ENCODE data around the gene LZTS2. TPM values are rescaled to one million over a fixed set of nuclear protein-coding genes. Genes with fewer than 3 reads are reported as not detected.

Gene LZTS2
- total and polyA plus RNA-seq, 9 donors: 35.6 to 72.0 (median 62.9) TPM

DNA sequence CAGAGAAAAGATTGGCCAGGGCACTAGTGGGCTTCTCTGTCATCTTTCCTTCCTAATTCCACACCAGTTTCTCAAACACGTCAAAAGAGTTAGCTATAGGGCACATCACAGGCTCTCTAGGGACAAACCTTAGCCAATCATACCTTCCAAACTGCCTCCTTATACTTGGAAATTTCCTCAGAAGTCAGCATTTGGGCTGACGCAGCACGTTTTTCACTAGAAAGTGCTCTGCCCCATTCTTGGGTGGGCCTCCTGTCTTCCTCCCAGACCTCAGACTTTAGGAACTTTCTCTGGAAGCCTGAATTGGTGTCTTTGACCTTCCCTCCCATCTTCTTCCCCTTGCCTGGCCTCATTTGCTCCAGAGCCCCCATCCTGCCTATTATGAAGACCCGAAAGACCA, 42.5 kb downstream of the LZTS2 start:
- no peak for DNase-seq
- Histone ChIP-seq H3K27me3 (ENCODE audit: control insufficient read depth, insufficient read depth, low read length) (peaks cover 21% of the 10 kb centered on the region), H3K4me1 (ENCODE audit: control insufficient read depth, insufficient read depth, low read length) (peaks cover 28% of the 10 kb centered on the region), H3K4me3 (ENCODE audit: low read length) (peak overlapping the region; percentile 69), H3K9me3 (replicated peaks; ENCODE audit: control insufficient read depth, low read depth, low read length) (no peaks in the 10 kb centered on the region), H3K36me3 (ENCODE audit: control insufficient read depth, insufficient read depth, low read length) (peaks cover 26% of the 10 kb centered on the region), H3K27ac (ENCODE audit: low read length) (peak overlapping the region; percentile 95)
- WGBS (ENCODE audit: insufficient coverage): 61% methylated on average over 3 of the region's 4 CpGs

DNA sequence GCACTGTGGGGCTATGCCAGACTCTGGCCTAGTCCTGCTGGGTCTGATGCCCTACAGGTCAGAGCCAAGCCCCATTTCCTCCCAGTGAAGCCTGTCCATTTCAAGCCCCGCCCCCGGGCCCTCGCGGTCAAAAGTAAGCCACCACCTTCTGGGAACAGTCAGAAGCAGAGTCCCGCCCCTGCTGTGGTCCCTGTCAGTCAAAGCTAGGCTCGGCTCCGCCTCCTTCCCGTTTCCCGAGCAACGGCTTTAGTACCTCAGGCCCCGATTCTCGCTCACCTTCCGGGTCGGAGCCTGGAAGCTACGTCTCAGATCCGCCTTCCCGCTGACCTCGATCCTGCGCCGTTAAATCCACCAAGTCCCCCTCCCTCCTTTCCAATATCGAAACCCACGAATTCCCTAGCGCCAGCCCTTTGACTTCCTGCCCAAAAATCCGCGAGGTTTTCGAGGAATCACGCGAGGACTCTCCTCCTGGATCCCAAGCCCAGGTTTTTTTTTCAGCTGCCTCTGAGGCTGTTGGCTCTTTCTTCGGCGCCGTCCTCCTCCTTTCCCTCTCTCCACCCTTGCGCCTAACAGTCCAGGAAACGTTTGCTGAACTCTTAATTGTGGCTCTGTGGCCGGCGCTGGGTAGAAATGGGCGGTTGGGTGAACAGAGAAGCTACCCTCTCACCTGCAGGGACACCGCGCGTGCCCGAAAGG, 43.2 kb downstream of the LZTS2 start:
- Histone ChIP-seq H3K4me1 (ENCODE audit: control insufficient read depth, insufficient read depth, low read length) (peaks cover 33% of the 10 kb centered on the region), H3K9me3 (replicated peaks; ENCODE audit: control insufficient read depth, low read depth, low read length) (no peaks in the 10 kb centered on the region), H3K36me3 (ENCODE audit: control insufficient read depth, insufficient read depth, low read length) (peaks cover 19% of the 10 kb centered on the region), H3K27me3 (ENCODE audit: control insufficient read depth, insufficient read depth, low read length) (peaks cover 28% of the 10 kb centered on the region), H3K27ac (ENCODE audit: low read length) (peak overlapping the region; percentile 95), H3K4me3 (ENCODE audit: low read length) (peak overlapping the region; percentile 69)
- DNase-seq: peak; percentile 98
- WGBS (ENCODE audit: insufficient coverage): under 1% methylated on average over 28 of the region's 40 CpGs

DNA sequence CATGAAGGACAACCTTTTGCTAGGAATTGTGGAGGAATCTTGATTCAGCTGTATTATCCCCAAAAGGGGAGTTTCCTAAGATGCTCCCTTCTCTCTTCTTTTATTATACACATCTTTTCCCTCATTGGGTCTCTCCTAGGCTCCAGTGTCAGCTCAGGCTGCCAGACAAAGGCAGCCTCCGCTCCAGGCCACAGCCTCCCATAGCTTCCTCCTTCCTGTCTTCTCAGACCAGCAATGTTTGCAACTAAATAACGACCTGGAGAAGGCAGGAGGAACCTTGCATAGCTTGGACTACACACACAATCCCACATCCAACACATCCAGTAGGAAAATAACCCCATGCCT, 43.7 kb downstream of the LZTS2 start:
- peaks cover 33% of the 10 kb centered on the region for H3K4me1 ChIP-seq (ENCODE audit: control insufficient read depth, insufficient read depth, low read length)
- WGBS (ENCODE audit: insufficient coverage): 23% methylated on average over 1 of the region's 2 CpGs
- H3K9me3 ChIP-seq (replicated peaks; ENCODE audit: control insufficient read depth, low read depth, low read length): no peaks in the 10 kb centered on the region
- H3K36me3 ChIP-seq (ENCODE audit: control insufficient read depth, insufficient read depth, low read length): peaks cover 13% of the 10 kb centered on the region
- peak overlapping the region; percentile 95 for H3K27ac ChIP-seq (ENCODE audit: low read length)
- DNase-seq: no peak
- H3K4me3 ChIP-seq (ENCODE audit: low read length): peak overlapping the region; percentile 69
- H3K27me3 ChIP-seq (ENCODE audit: control insufficient read depth, insufficient read depth, low read length): peaks cover 33% of the 10 kb centered on the region

DNA sequence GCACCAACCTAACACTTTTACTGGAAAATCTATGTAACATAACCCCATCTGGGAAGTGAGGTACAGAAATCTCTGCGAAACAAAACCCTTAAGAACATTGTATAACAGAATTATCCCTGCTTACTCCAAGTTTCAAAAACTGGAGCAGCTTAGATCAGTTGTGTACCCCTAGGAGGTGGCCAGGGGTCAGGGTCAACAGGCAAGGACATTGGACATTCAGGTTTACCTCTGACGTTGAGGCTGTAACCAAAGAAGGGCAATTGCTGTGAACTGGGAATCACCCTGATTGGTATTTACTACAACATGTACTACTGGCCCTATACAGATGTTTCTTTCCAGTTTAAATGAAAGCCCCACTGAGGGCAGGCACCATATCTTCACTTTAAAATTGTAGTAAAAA, 44.5 kb downstream of the LZTS2 start:
- 71% methylated on average over 1 of the region's 2 CpGs for WGBS (ENCODE audit: insufficient coverage)
- DNase-seq: no peak

DNA sequence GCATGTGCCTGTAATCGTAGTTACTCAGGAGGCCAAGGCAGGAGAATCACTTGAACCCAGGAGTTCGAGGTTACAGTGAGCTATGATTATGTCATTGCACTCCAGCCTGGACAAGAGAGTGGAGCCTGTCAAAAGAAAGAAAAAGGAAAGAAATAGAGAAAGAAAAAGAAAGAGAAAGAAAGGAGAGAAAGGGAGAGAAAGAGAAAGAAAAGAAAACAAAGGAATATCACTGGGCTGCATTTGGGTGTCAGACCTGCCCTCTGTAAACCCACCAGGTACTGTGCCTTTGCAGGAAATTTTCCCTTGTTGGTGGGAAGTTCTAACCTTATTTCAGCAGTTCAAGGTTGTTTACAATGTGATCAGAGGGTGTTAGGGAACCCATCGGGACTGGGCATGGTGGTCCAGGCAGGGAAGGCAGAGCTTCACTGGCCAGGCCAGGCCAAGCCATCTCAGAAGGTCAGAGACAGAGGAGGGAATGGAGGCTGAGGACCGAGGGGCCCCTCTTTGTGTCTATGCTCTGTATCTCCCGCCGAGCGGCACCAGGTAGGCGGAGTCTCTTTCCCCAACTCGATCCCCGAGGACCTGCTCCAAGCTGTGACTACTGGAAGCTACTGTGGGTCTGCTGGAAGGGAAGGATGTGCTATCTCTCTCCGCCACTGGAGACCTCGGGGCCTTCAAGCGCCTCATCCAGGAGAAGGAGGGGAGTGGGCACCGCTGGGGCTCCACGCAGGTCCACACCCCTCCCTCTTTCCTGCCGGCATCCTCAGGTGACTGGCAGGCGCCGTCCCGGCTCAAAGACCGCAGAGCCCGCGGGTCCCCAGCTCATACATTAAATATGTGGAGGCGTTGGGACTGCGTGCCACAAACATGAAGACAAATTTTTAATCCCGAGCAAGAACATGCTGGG, 47.0 kb downstream of the LZTS2 start:
- peaks cover 34% of the 10 kb centered on the region for H3K4me1 ChIP-seq (ENCODE audit: control insufficient read depth, insufficient read depth, low read length)
- DNase-seq: no peak
- no peak overlapping the region for H3K4me3 ChIP-seq (ENCODE audit: low read length)
- H3K9me3 ChIP-seq (replicated peaks; ENCODE audit: control insufficient read depth, low read depth, low read length): no peaks in the 10 kb centered on the region
- H3K27me3 ChIP-seq (ENCODE audit: control insufficient read depth, insufficient read depth, low read length): peaks cover 64% of the 10 kb centered on the region
- H3K36me3 ChIP-seq (ENCODE audit: control insufficient read depth, insufficient read depth, low read length): no peaks in the 10 kb centered on the region
- 19% methylated on average over 20 of the region's 25 CpGs for WGBS (ENCODE audit: insufficient coverage)
- H3K27ac ChIP-seq (ENCODE audit: low read length): no peak overlapping the region

More for the DNA sequence above, 44.5 kb downstream of the LZTS2 start:
- peaks cover 41% of the 10 kb centered on the region for H3K27me3 ChIP-seq (ENCODE audit: control insufficient read depth, insufficient read depth, low read length)
- H3K9me3 ChIP-seq (replicated peaks; ENCODE audit: control insufficient read depth, low read depth, low read length): no peaks in the 10 kb centered on the region
- H3K4me3 ChIP-seq (ENCODE audit: low read length): no peak overlapping the region
- no peak overlapping the region for H3K27ac ChIP-seq (ENCODE audit: low read length)
- H3K4me1 ChIP-seq (ENCODE audit: control insufficient read depth, insufficient read depth, low read length): peaks cover 33% of the 10 kb centered on the region
- peaks cover 6% of the 10 kb centered on the region for H3K36me3 ChIP-seq (ENCODE audit: control insufficient read depth, insufficient read depth, low read length)

DNA sequence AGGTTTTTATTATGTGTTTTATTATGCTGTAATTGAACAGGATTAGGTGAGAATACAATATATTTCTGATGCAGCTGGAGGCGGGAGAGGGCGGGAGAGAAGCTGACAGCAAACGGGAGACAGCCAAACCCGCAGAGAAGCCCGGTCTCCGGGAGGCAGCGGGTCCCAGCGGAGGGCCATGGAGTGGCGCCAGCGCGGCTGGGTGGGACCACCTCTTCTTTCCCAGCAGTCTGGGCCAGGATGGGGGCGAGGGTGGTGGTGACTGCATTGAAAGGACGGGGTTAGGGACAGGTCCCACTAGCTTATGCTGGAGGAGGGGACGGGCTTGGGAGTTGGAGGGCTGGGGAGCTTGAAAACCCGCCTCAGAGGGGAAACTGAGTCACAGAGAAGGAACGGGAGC, 47.7 kb downstream of the LZTS2 start:
- peaks cover 64% of the 10 kb centered on the region for H3K27me3 ChIP-seq (ENCODE audit: control insufficient read depth, insufficient read depth, low read length)
- WGBS (ENCODE audit: insufficient coverage): 12% methylated on average over 13 of the region's 16 CpGs
- H3K27ac ChIP-seq (ENCODE audit: low read length): no peak overlapping the region
- peaks cover 27% of the 10 kb centered on the region for H3K4me1 ChIP-seq (ENCODE audit: control insufficient read depth, insufficient read depth, low read length)
- no peak for DNase-seq
- H3K9me3 ChIP-seq (replicated peaks; ENCODE audit: control insufficient read depth, low read depth, low read length): no peaks in the 10 kb centered on the region
- H3K4me3 ChIP-seq (ENCODE audit: low read length): no peak overlapping the region
- H3K36me3 ChIP-seq (ENCODE audit: control insufficient read depth, insufficient read depth, low read length): no peaks in the 10 kb centered on the region

DNA sequence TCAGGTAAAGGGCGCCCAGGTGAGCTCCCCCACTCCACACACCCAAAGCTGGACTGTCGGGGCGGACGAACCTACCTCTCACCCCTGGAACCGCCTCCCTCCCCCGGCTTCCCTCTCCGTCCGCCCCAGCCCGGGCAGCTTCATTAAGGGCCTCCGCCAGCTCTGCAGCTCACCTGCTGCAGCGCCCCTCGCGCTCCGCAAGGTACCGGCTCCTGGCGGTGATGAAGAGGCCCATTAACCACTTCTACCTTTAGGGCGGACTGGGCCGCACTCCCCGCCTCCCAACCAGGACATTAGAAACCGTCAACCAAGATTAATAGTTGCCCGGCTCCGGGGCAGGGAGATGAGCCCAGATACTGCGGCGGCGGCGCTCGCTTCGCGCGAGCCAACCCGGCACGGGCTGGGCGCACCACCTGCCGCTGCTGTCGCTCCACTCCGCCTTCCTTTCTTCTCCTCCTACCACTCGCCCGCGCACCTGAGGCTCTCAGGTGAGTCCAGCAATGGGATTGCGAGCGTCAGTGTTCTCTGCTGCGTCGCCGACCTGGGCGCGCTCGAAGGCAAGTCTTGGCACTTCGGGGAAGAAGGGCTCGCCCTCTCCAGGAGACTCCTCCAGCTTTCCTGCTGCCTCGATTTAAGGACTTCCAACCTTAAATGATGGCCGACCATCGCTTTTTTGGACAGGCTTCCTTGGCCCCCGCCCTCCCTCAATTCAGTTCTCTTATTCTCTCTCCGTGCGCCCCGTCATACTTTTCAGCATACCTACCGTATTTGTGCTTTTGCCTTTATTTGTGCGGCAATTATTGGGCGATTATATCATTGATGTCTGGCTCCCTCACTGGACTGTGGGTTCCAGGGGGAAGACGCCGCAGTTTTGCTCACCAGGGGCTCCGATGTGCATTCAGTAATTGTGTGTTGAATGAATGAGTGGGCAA, 48.6 kb downstream of the LZTS2 start:
- peaks cover 64% of the 10 kb centered on the region for H3K27me3 ChIP-seq (ENCODE audit: control insufficient read depth, insufficient read depth, low read length)
- WGBS (ENCODE audit: insufficient coverage): 8% methylated on average over 55 of the region's 62 CpGs

DNA sequence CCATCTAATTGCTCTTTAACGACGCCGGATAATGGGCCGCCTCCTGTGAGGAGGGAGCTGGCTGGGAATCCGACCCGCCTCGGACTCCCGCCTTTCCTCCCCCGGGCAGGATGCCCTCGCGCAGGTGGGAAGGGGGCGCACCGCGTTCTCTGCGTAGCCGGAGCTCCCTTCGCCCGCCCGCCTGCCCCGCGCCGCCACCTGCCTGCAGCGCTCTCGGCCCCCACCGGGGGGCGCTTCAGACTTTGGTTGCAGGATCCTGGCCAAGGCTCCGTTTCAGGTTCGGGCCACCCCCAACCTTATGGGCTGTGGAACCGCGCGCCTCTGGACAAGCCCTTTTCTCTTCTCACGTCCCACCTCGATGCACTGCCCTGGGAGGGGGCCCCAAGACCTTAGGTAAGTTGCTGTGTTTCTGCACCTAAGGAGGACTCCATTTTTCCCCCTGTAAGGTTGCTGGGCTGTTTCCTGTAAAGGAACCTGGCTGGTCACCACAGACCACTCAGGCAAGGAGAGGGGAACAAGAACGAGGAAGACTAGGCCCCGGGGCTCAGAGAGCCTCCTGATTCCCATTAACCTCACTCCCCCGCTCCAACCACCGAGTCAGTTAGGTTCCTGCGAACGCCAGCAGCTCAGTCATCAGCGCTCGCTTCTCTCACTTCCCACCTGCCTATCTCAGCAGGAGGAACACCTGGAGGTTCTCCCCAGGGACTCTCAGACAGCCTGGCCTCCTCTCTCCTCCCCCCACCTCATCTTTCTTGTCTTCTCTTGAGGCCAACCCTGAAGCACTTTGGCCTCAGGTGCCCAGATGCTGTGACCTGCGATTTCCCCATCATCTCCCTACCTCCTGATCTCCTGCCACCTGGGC, 50.8 kb downstream of the LZTS2 start:
- Histone ChIP-seq H3K9me3 (replicated peaks; ENCODE audit: control insufficient read depth, low read depth, low read length) (no peaks in the 10 kb centered on the region), H3K36me3 (ENCODE audit: control insufficient read depth, insufficient read depth, low read length) (no peaks in the 10 kb centered on the region), H3K27ac (ENCODE audit: low read length) (no peak overlapping the region), H3K4me1 (ENCODE audit: control insufficient read depth, insufficient read depth, low read length) (peaks cover 17% of the 10 kb centered on the region), H3K27me3 (ENCODE audit: control insufficient read depth, insufficient read depth, low read length) (peaks cover 58% of the 10 kb centered on the region), H3K4me3 (ENCODE audit: low read length) (no peak overlapping the region)
- no peak for DNase-seq
- 8% methylated on average over 31 of the region's 42 CpGs for WGBS (ENCODE audit: insufficient coverage)

More for the DNA sequence above, 48.6 kb downstream of the LZTS2 start:
- Histone ChIP-seq H3K27ac (ENCODE audit: low read length) (no peak overlapping the region), H3K4me1 (ENCODE audit: control insufficient read depth, insufficient read depth, low read length) (peaks cover 20% of the 10 kb centered on the region), H3K4me3 (ENCODE audit: low read length) (no peak overlapping the region), H3K9me3 (replicated peaks; ENCODE audit: control insufficient read depth, low read depth, low read length) (no peaks in the 10 kb centered on the region), H3K36me3 (ENCODE audit: control insufficient read depth, insufficient read depth, low read length) (no peaks in the 10 kb centered on the region)
- DNase-seq: no peak

DNA sequence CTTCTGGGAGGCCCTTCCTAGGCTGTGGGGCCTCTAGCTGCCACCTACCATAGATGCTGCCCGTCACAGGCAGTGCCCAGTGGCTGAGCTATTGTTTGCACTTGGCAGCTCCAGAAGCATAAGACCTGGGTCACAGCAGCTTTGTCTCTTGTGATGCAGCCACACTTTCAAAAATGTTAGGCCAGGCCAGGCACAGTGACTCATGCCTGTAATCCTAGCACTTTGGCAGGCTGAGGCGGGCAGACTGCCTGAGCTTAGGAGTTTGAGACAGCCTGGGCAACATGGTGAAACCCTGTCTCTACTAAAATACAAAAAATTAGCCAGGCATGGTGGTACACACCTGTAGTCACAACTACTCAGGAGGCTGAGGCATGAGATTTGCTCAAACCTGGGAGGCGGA, 52.7 kb downstream of the LZTS2 start:
- Histone ChIP-seq H3K27ac (ENCODE audit: low read length) (no peak overlapping the region), H3K27me3 (ENCODE audit: control insufficient read depth, insufficient read depth, low read length) (peaks cover 41% of the 10 kb centered on the region), H3K4me3 (ENCODE audit: low read length) (no peak overlapping the region), H3K4me1 (ENCODE audit: control insufficient read depth, insufficient read depth, low read length) (peaks cover 11% of the 10 kb centered on the region), H3K36me3 (ENCODE audit: control insufficient read depth, insufficient read depth, low read length) (no peaks in the 10 kb centered on the region), H3K9me3 (replicated peaks; ENCODE audit: control insufficient read depth, low read depth, low read length) (no peaks in the 10 kb centered on the region)
- WGBS (ENCODE audit: insufficient coverage): 70% methylated on average over 3 of the region's 3 CpGs
- DNase-seq: no peak
